GM21723 (cell line): Measurements from ENCODE around the gene KIAA2012.

Experiments used
- ATAC-seq: cut with Tn5 transposase; IDR thresholded peaks from one replicate; pipeline ENCODE4 v1.9.1; 2021; ENCODE audit warnings: mild to moderate bottlenecking, moderate library complexity; ENCODE audit not compliant: unreplicated experiment

Gene KIAA2012

GRCh38 chr2:202072737-202073401, at the start of gene KIAA2012:
Gene KIAA2012 (plus strand): TSS chr2:202073255. CDS start chr2:202073628, 373 bp downstream.
- ATAC-seq = no peak

- no peak for ATAC-seq
Measured at GRCh38 chr2:202023904-202024266, 49.2 kb upstream of the KIAA2012 start.

DNA sequence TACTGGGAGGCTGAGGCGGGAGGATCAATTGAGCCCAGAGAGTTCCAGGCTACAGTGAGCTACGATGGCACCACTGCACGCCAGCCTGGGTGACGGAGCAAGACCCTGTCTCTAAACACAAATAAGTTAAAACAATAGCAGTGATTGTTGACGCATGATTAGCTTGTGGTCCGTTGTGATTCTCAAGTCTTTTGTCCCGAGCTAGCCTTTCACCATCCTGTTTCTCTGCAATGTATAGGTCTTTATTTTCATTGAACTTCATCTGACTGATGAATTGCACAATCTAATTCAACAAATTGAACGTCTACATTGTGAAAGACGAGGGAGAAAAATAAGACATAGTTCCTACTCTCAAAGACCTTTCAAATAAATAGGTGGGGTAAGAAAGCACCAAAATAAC, 48.2 kb upstream of the KIAA2012 start:
- ATAC-seq = no peak

DNA sequence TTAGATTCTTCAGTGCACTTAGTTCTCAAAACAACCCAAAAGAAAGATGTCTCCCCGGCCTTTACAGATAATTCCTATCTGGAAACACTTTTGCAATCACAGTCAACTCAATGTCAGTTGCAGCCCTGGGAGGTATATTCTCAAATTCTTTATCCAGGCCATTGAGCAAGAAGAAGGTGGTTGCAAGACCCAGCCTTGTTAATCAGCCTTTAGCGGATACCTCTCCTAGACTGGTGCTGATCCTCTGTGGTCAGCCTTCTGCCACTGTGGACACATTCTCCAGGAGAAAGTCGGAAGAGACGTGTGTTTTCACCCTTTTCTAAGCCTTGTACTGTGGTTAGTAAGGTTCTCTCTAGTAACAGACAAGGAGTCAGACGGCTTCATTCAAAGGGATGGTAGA, 47.2 kb upstream of the KIAA2012 start:
- no peak for ATAC-seq

DNA sequence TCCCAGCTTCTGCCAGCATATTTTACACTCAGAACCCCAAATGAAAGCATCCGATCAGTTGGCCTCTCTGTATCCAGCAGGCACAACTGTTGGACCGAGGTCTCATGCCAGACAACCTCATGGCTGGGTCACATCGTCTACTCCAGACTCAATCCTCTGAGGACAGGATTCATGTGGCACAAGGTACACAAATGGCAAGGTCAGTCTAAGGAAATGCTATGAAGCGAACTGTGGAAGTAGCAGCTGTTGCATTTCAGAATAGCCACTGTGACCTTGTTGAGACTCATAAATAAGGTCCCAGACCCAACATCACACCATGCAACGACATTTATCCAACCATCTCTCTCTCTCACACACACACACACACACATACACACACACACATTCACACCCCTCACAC, 46.5 kb upstream of the KIAA2012 start:
- no peak for ATAC-seq

- no peak for ATAC-seq
Measured at GRCh38 chr2:202030691-202031090, 42.4 kb upstream of the KIAA2012 start.

- no peak for ATAC-seq
Measured at GRCh38 chr2:202031246-202031951, 41.7 kb upstream of the KIAA2012 start.

DNA sequence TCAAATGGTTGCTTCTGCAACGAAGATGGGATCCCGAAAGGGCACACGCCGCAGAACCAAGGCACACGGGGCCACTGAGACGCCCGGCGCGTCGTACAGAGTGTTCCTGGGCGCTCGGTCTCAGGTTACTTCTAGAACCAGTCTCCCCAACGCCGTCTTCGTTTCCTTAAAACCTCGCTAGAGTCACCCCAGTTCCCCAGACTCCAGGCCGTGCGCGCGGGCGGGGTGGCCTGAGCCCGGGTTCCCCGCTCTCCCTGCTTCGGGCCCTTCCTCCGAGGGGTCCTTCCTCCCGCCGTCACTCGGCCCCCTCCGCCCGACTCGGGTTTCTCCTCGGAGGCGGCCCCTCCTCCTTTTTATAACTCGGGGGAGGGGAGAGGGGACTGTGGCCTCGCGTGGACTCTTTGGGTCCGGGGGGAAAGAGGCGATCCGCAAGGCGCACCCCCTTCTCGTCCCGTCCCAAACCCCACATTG, 40.2 kb upstream of the KIAA2012 start:
- ATAC-seq = peak; percentile 16

GRCh38 chr2:202033317-202034248, 39.5 kb upstream of the KIAA2012 start, which contains the start of gene FZD7:
Gene FZD7 (plus strand): TSS chr2:202033855. CDS start chr2:202034648, 793 bp downstream.
- ATAC-seq = peak; percentile 83

GRCh38 chr2:202034249-202035088, 38.6 kb upstream of the KIAA2012 start:
- ATAC-seq = peak; percentile 16

DNA sequence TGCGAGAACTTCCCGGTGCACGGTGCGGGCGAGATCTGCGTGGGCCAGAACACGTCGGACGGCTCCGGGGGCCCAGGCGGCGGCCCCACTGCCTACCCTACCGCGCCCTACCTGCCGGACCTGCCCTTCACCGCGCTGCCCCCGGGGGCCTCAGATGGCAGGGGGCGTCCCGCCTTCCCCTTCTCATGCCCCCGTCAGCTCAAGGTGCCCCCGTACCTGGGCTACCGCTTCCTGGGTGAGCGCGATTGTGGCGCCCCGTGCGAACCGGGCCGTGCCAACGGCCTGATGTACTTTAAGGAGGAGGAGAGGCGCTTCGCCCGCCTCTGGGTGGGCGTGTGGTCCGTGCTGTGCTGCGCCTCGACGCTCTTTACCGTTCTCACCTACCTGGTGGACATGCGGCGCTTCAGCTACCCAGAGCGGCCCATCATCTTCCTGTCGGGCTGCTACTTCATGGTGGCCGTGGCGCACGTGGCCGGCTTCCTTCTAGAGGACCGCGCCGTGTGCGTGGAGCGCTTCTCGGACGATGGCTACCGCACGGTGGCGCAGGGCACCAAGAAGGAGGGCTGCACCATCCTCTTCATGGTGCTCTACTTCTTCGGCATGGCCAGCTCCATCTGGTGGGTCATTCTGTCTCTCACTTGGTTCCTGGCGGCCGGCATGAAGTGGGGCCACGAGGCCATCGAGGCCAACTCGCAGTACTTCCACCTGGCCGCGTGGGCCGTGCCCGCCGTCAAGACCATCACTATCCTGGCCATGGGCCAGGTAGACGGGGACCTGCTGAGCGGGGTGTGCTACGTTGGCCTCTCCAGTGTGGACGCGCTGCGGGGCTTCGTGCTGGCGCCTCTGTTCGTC, 37.7 kb upstream of the KIAA2012 start:
- ATAC-seq = no peak

DNA sequence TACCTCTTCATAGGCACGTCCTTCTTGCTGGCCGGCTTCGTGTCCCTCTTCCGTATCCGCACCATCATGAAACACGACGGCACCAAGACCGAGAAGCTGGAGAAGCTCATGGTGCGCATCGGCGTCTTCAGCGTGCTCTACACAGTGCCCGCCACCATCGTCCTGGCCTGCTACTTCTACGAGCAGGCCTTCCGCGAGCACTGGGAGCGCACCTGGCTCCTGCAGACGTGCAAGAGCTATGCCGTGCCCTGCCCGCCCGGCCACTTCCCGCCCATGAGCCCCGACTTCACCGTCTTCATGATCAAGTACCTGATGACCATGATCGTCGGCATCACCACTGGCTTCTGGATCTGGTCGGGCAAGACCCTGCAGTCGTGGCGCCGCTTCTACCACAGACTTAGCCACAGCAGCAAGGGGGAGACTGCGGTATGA, 37.1 kb upstream of the KIAA2012 start:
- ATAC-seq = no peak

- ATAC-seq = no peak
Measured at GRCh38 chr2:202036601-202037037, 36.4 kb upstream of the KIAA2012 start.

DNA sequence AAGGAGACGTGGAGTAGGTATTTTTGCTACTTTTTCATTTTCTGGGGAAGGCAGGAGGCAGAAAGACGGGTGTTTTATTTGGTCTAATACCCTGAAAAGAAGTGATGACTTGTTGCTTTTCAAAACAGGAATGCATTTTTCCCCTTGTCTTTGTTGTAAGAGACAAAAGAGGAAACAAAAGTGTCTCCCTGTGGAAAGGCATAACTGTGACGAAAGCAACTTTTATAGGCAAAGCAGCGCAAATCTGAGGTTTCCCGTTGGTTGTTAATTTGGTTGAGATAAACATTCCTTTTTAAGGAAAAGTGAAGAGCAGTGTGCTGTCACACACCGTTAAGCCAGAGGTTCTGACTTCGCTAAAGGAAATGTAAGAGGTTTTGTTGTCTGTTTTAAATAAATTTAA, 36.0 kb upstream of the KIAA2012 start:
- no peak for ATAC-seq

- ATAC-seq = no peak
Measured at GRCh38 chr2:202038471-202039277, 34.4 kb upstream of the KIAA2012 start.

- ATAC-seq = no peak
Measured at GRCh38 chr2:202039278-202040078, 33.6 kb upstream of the KIAA2012 start.

DNA sequence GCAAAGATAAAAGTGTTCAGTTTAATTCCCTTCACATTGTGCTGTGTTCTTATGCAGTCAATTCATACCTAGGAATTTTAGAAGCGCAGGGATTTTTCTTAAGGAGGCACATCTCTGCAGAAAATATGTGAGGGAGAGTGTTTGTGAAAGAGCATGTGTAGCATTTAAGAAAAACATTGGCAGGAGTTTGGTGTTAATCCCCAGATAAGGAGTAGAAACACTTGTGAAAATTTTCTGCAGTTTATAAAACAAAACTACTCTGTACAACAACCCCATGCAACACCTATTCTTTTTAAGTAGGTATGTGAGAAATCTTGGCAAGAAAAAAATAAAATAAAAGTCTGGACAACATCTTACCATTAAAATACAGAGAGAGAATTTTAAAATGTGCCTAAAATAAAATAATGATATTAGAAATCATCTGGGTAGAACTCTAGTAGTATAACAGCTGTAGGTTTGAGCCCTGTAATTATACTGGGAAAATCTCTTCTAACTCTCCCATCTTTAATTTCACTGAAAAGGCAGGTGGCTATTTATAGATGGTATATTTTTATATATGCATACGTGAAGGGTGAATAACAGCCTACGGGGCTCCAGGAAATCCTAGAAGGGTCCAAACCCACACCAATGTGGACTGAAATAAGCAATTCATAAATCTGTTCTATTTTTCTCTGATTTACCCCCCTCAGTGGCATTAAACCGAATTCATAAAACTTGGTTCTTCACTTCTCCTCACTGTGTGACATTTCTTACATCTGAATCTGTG, 32.8 kb upstream of the KIAA2012 start:
- ATAC-seq = no peak
